ENCODE measurements around the gene GPA33.

The GPA33 gene

GRCh38 chr1:167090314-167090942 is at the start of gene GPA33:
TSS of gene GPA33 (minus strand) at chr1:167090377. CDS start at chr1:167090287, 90 bp downstream.
- no peak for DNase-seq (ENCODE audit: low read depth)
- no peak within 1 kb of the TSS for H3K4me3 ChIP-seq (ENCODE audit: low read depth, low read length)
- in situ Hi-C loops (cut with HindIII; ENCODE audit: low sequenced_read_pairs): no loop called here
- no peak for TF ChIP-seq CTCF (IDR thresholded peaks at IDR 0.05; ENCODE audit: low read depth, low read length, missing control alignments)

GRCh38 chr1:167138703-167139102 is 48.5 kb upstream of the GPA33 start:
- no peak for DNase-seq (ENCODE audit: low read depth)
- no peak overlapping the region for H3K4me3 ChIP-seq (ENCODE audit: low read depth, low read length)
- no peak for TF ChIP-seq CTCF (IDR thresholded peaks at IDR 0.05; ENCODE audit: low read depth, low read length, missing control alignments)
- in situ Hi-C loops (cut with HindIII; ENCODE audit: low sequenced_read_pairs): no loop called here

- in situ Hi-C loops (cut with HindIII; ENCODE audit: low sequenced_read_pairs): no loop called here
- TF ChIP-seq CTCF (IDR thresholded peaks at IDR 0.05; ENCODE audit: low read depth, low read length, missing control alignments): no peak
- H3K4me3 ChIP-seq (ENCODE audit: low read depth, low read length): no peak overlapping the region
- no peak for DNase-seq (ENCODE audit: low read depth)
Measured at GRCh38 chr1:167137793-167138510, 47.8 kb upstream of the GPA33 start.

GRCh38 chr1:167137332-167137781 is 47.2 kb upstream of the GPA33 start:
- in situ Hi-C loops (cut with HindIII; ENCODE audit: low sequenced_read_pairs): no loop called here
- H3K4me3 ChIP-seq (ENCODE audit: low read depth, low read length): no peak overlapping the region
- TF ChIP-seq CTCF (IDR thresholded peaks at IDR 0.05; ENCODE audit: low read depth, low read length, missing control alignments): no peak
- no peak for DNase-seq (ENCODE audit: low read depth)

- H3K4me3 ChIP-seq (ENCODE audit: low read depth, low read length): no peak overlapping the region
- DNase-seq (ENCODE audit: low read depth): no peak
- no peak for TF ChIP-seq CTCF (IDR thresholded peaks at IDR 0.05; ENCODE audit: low read depth, low read length, missing control alignments)
- in situ Hi-C loops (cut with HindIII; ENCODE audit: low sequenced_read_pairs): no loop called here
Measured at GRCh38 chr1:167136806-167137205, 46.6 kb upstream of the GPA33 start.

- peak; percentile 47 for DNase-seq (ENCODE audit: low read depth)
Measured at GRCh38 chr1:167136191-167136614, 46.0 kb upstream of the GPA33 start.

More at GRCh38 chr1:167136191-167136614, 46.0 kb upstream of the GPA33 start:
- TF ChIP-seq CTCF (IDR thresholded peaks at IDR 0.05; ENCODE audit: low read depth, low read length, missing control alignments): no peak
- no peak overlapping the region for H3K4me3 ChIP-seq (ENCODE audit: low read depth, low read length)
- in situ Hi-C loops (cut with HindIII; ENCODE audit: low sequenced_read_pairs): no loop called here
